Astrocyte of the spinal cord (primary cell): Measurements from ENCODE around the gene CACNA1S.

Experiments
- DNase-seq: peaks from one replicate; pipeline ENCODE4 v3.0.0; 2011; ENCODE audit warnings: low read depth, low spot score
- H3K4me3 ChIP-seq: 2 replicates; pipeline ENCODE4 v1.5.1; 2011; ENCODE audit warnings: low read depth, mild to moderate bottlenecking, low read length, moderate library complexity
- CTCF ChIP-seq: IDR thresholded peaks from 2 replicates; pipeline ENCODE4 v1.5.1; 2012; ENCODE audit warnings: low read depth, mild to moderate bottlenecking, low read length, inconsistent platforms
- in situ Hi-C: cut with HindIII; loops from 2 replicates; pipeline ENCODE4 v1.10.0; 2017; ENCODE audit warnings: low sequenced_read_pairs

CACNA1S gene

GRCh38 chr1:201153474-201154388 lies 41.5 kb upstream of the CACNA1S start:
- no peak for TF ChIP-seq CTCF
- H3K4me3 ChIP-seq: peak overlapping the region; percentile 63
- in situ Hi-C loops: no loop called here
- DNase-seq: no peak

- in situ Hi-C loops: no loop called here
- peak; percentile 50 for TF ChIP-seq CTCF
- no peak overlapping the region for H3K4me3 ChIP-seq
- peak; percentile 29 for DNase-seq
These were observed 37.2 kb upstream of the CACNA1S start for GRCh38 chr1:201149400-201149799.

DNA sequence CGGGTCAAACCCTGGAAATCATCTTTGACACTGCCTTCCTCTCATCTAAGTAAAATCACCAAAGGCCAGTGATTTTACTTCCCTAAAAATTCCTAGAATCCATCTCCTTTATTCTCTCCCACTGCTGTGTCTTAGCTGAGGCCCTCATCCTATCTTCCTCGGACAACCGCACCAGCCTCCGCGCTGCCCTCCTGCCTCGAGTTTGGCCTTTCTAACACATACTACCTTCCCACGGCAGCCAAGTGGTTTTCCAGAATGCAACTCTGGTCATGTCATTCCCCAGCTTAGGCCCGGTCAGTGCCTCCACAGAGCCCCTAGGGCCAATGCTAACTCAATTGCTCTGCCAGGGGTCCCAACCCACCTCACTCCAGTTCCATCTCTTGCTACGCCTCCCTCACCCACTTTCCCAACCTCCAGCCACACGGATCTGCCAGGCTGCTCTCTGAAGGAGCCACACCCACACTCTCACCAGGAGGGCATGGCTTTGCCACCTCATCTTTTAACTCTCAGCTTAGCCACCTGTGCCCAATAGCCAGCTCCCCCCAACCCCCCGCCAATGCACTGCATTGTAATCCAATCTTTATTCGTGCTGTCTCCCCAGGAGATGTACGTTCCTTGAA lies 35.3 kb upstream of the CACNA1S start:
- H3K4me3 ChIP-seq: no peak overlapping the region
- no peak for TF ChIP-seq CTCF
- in situ Hi-C loops: no loop called here
- no peak for DNase-seq

DNA sequence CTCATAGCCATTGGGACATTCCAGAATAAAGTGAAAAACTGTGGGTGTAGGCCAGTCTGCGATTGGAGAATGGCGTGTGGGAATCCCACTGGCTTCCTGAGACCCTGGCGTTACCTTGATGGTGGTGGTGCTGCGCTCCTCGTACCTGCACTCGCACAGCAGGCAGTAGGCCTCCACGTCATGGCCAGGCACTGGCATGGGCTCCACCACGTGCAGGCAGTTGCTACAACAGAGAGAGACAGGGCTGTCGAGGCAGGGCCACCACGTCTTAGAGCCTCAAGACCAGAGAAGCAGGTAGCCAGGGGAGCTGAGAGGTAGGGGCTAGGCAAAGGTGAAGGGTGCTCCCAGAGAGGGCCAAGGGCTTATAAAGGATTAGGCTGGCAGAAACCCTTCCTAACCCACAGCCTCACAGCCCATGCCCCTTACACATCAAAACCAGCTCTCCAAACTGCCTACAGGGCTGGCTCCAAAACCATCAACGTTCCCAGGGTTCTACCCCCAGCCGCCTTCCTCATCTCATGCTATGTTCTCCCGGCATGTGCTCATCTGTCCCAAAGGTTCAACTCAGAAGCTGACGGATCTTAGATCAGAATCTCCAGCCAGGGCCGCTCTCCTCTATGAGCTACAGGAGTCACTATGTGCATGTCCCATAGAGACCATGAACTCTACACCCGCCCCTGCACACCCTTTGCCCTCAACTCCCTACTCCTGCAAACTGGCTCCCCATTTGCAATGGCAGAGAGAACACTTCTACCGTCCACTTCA lies 34.6 kb upstream of the CACNA1S start:
- no peak for TF ChIP-seq CTCF
- no peak overlapping the region for H3K4me3 ChIP-seq
- in situ Hi-C loops: no loop called here
- no peak for DNase-seq

DNA sequence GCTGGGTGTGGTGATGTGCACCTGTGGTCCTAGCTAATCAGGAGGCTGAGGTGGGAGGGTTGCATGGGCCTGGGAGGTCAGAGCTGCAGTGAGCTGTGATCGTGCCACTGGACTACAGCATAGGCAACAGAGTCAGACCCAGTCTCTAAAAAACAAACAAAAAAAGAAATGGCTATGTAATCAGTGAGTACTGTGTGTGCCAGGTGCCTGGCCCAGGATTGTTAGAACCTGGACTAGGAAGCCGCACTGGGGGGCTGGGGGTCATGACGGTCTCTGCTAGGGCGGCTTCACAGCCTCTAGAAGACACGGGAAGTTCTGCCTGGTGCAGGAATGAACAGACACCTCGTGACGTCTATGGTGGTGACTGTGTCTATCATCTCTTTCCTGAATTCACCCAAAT lies 33.6 kb upstream of the CACNA1S start:
- H3K4me3 ChIP-seq: no peak overlapping the region
- no peak for DNase-seq
- in situ Hi-C loops: no loop called here
- TF ChIP-seq CTCF: no peak

DNA sequence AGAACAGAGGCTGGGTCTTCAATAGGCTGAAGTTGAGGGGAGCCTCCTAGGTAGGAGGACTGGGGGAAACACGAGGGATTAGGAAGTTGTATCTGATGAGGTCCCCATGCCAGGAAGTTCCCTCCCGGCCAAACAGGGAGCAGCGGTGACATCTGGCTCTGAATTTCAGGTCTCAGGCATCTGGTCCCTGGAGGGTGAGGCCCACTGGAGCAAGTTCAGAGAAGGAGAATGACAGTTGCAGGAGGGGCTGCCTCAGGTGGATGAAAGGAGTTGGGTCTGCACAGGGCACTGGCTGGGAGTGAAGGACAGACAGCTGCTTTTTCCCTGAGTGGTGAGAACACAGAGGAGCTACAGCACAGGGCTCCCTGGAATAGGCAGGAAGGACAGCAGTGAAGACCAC lies 32.9 kb upstream of the CACNA1S start:
- TF ChIP-seq CTCF: no peak
- in situ Hi-C loops: no loop called here
- H3K4me3 ChIP-seq: no peak overlapping the region
- no peak for DNase-seq
